GM21786 (cell line): ENCODE measurements around the gene PREX1.

Source experiments
- ATAC-seq: cut with Tn5 transposase; IDR thresholded peaks from one replicate; pipeline ENCODE4 v1.9.1; 2021; ENCODE audit not compliant: unreplicated experiment

PREX1 gene

GRCh38 chr20:48597521-48598302, 230.1 kb downstream of the PREX1 start:
- ATAC-seq: no peak

- no peak for ATAC-seq
Measured at GRCh38 chr20:48596334-48596898, 231.4 kb downstream of the PREX1 start.

- no peak for ATAC-seq
Measured at GRCh38 chr20:48595495-48596333, 232.1 kb downstream of the PREX1 start.

DNA sequence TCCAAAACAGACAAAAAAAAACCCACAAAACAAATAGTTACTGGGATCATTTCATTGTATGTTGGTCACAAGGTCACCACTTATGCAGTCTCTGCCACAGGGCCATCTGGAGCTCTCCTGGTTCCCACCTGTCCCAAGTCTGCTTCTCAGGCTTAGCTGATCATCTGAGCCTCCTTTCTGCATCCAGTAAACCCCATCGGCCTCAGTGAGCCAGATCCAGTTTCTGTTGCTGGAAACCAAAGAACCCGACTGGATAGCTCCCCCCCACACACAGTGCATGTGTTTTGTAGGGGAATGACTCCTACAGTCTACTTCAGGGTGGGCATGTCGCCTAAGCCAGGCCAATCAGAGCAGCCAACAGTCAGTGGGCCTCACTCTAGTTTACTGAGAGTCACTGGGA, 233.3 kb downstream of the PREX1 start:
- ATAC-seq: no peak

DNA sequence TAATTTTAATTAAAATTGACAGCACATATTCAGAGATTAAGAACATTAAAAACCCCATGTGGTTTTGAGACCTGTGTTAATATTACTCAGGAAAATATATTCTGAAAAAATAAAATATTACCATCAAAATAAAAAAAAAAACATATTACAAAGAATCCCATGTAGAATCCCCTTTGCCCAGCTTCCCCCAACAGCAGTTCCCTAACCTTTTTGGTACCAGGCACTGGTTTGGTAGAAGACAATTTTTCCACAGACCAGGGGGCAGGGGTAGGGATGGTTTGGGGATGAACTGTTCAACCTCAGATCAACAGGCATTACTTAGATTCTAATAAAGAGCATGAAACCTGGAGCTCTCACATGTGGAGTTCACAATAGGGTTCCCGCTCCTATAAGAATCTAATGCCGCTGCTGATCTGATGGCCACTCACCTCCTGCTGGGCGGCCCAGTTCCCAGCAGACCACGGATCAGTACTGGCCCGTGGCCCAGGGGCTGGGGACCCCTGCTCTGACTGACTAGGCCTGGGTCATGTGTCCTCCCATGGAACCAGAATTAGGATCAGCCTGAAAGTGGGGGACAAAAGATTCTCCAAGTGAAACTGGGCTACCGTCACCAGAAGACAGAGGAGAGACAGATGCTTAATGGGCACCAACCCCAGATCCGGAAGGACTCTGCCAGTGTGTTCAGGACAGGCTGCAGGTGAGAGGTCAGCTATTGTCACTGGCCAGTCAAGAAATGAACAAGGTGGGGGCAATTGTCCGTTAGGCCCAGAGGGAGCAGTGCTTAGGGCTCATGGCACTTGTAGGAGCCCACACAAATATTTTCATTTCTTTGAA, 235.5 kb downstream of the PREX1 start:
- no peak for ATAC-seq

DNA sequence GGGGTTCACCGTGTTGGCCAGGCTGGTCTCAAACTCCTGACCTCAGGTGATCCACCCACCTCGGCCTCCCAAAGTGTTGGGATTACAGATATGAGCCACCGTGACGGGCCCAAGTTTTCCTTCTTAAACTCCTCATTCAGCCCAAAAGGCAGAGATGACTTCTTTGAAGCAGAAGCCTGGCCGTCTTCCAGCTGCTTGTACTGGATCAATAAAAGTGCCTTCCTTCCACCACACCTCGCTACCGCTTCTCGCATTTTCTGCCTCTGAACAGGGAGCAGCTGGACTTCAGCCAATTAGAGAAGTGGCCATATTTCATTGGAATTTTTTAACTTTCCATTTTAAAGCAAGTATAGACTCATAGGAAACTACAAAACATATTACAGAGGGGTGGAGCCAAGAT, 241.1 kb downstream of the PREX1 start:
- ATAC-seq: no peak

GRCh38 chr20:48585061-48585870, 242.5 kb downstream of the PREX1 start:
- no peak for ATAC-seq

GRCh38 chr20:48584391-48585060, 243.3 kb downstream of the PREX1 start:
- no peak for ATAC-seq

DNA sequence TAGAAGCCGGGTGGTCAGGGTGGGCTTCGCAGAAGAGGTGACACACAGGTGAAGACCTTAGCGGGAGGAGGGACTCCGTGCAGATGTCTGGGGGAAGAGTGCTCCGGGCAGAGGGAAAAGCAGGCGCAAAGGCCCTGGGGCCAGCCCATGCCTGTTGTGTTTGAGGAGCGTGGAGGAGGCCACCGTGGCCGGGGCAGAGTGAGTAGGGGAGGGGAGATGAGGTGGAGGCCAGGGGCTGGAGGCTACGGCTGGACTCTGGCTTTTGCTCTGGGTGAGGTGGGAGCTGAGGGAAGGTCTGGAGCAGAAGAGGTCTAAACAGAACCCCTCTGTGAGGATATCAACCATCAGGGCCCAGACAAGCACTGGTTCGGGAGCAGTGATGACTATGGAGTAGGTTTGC, 244.0 kb downstream of the PREX1 start:
- no peak for ATAC-seq

DNA sequence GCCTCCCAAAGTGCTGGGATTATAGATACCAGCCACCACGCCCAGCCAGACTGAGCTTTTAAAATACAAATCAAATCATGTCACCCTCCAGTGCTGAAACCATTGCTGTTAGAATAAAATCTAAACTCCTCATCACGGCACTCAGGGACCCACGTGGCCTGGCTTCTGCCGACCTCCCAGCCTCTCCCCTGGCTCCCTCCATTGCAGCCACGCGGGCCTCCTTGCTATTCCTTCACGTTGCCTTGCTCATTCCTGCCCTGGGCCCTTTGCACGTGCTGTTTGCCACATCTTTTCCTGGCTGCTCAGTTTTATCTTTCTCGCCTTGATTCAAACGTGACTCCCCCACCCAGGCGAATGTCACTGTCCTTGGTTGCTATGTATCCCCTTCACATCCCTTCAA, 244.6 kb downstream of the PREX1 start:
- no peak for ATAC-seq

GRCh38 chr20:48582673-48582985, 245.2 kb downstream of the PREX1 start:
- no peak for ATAC-seq

- no peak for ATAC-seq
Measured at GRCh38 chr20:48581167-48581566, 246.6 kb downstream of the PREX1 start.

DNA sequence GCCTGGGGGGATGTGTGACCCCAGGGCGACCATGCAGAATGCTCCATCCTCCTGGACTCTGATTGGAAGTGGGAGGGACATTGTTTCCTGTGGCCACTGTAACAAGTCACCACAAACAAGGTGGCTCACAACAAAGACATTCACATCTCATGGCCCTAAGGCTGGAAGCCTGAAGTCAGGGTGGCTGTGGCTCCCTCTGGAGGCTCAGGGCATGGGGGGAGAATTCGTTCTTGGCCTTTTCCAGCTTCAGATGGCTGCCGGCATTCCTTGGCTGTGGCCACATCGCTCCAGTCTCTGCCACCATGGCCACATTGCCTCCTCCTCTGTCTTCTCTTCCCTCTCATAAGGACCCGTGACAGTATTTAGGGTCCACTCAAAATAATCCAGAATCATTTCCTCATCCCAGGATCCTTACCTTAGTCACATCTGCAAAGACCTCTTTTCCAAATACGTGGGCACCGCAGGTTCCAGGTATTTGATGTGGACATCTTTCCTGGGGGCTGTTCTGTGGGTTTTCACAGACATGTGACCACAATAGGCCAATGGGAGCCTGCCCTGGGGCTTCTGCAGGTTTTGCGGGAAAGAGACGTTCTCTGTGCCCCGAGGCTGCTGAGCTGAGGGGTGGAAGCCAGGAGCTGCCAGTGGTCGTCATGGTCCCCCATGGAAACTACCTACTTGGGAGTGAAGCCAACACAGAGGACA, 249.3 kb downstream of the PREX1 start:
- ATAC-seq: no peak

DNA sequence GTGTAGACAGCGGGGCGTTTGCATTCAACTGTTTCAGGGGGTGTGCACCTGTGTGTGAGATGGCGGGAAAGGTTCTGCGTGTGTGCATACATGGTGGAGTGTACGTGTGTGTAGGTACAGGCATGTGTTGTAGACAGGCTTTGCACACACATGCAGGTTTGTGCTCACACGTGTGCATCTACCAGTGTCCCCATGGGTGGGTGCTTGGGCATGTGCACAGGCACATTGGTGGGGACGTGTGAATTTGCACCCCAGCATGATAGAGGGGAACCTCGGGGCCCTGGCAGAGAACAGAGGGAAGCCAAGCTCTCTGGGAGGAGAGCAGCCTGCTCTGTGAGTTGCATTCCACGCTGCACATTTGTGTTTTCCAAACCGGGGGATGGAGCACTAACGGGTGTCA, 250.2 kb downstream of the PREX1 start:
- ATAC-seq: no peak

GRCh38 chr20:48574383-48574782, 253.4 kb downstream of the PREX1 start:
- ATAC-seq: no peak
